ENCODE data around the gene TEX14. TPM values are rescaled to one million over a fixed set of nuclear protein-coding genes. Genes with fewer than 3 reads are reported as not detected.

The TEX14 gene
- total RNA-seq, 1 donor from 2014 or later = 0.07 TPM

DNA sequence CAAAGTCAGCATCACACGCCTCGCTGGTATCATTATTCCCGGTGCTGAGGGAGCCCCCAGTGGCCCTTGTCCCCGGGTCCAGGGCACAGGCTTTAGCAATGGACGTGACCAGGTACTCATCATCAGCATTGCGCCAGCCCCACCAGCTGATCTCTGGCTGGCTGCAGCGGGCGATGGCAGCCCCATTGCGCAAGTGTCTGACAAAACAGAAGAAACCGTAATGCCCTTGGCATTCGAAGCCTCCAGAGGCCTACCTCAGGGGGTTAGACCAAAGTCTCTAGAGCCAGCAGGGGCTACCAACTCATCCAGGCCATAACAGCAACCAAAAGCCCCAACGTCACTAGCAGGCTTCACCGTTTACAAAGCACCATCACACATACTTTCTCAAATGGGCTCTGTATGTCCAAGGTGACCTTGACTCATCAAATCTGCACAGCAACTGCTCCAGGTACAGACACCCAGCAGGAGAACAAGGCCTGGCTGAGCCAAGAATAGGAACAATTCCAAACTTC lies 184.7 kb downstream of the TEX14 start:
- Mint-ChIP-seq H3K9me3 (no peaks in the 10 kb centered on the region), H3K4me3 (no peak overlapping the region), H3K27me3 (no peaks in the 10 kb centered on the region), H3K36me3 (ENCODE audit: low read depth) (peaks cover 75% of the 10 kb centered on the region), H3K27ac (no peak overlapping the region), H3K4me1 (peaks cover 15% of the 10 kb centered on the region)
- no peak for DNase-seq
- intact Hi-C loops (cut with micrococcal nuclease) = no loop called here

Other genes with a start within 250 kb of the TEX14 start
- 0.80 and 0.91 TPM in 2 replicates for gene HSF5, start 203.6 kb downstream of the TEX14 start, total RNA-seq
- 84.2 and 89.0 TPM in 2 replicates for gene MTMR4, start 177.4 kb downstream of the TEX14 start, total RNA-seq
- gene RAD51C, start 557 bp upstream of the TEX14 start, total RNA-seq = 73.7 and 78.8 TPM in 2 replicates
- 0.05 TPM in 1 of 2 replicates, not detected in the other for gene PPM1E, start 63.8 kb upstream of the TEX14 start, total RNA-seq